ENCODE results near the gene SLC1A1. TPM values are rescaled to one million over a fixed set of nuclear protein-coding genes. Genes with fewer than 3 reads are reported as not detected.
"Not testable (repeated sequence)": the region's sequence is repeated elsewhere in the genome, so short reads cannot be mapped to it uniquely, and the experiment has no call there.

The SLC1A1 gene
- total RNA-seq, 1 donor from 2014 or later, result 2.1 TPM

- DNase-seq (no peak), ATAC-seq (no peak)
- intact Hi-C loops (cut with micrococcal nuclease), result no loop called here
These were observed 47.3 kb downstream of the SLC1A1 start for GRCh38 chr9:4537581-4537980.

GRCh38 chr9:4538107-4538506 is 47.8 kb downstream of the SLC1A1 start:
- no peak for ATAC-seq
- no peak for DNase-seq
- intact Hi-C loops (cut with micrococcal nuclease), result no loop called here

DNA sequence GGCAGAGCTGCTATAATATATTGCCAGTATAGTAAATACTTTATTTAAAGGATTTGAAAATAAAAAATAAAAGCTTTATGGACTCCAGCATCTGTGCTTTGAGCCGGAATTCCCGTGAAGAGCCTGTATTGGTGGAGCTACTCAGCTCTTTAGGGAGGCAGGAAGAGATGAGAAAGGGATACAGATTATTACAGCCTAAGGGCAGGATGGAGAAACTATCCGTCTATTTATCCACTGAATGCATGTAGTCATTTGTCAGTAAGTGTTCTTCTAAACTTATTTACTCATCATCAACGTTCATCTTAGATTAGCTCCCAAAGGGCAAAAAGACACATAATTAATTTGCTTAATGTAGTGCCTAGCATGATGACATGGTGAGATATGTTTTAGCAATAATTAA is 48.4 kb downstream of the SLC1A1 start:
- DNase-seq (no peak), ATAC-seq (no peak)
- intact Hi-C loops (cut with micrococcal nuclease), result no loop called here

- ATAC-seq (no peak), DNase-seq (no peak)
- intact Hi-C loops (cut with micrococcal nuclease), result no loop called here
These were observed 50.2 kb downstream of the SLC1A1 start for GRCh38 chr9:4540425-4540824.

DNA sequence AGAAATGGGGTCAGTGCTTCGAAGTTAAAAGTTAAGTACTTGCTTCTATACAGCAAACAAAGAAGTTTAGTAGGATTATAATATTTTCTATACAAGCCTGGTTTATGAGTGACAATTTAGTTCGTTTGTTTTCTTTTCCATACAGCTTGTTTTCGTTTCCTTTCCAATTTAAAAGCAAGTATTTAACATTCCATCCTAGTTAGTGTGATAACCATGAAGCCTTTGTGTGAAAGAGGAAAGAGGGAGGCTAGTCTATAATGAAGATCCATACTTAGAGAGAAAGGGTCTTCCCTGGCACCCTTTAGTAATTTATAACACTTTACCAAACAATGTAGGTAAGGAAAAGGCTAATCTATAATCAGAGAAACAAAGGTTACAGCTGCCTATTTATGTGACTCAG is 51.0 kb downstream of the SLC1A1 start:
- intact Hi-C loops (cut with micrococcal nuclease), result no loop called here
- no peak for ATAC-seq
- no peak for DNase-seq

GRCh38 chr9:4541856-4542255 is 51.6 kb downstream of the SLC1A1 start:
- intact Hi-C loops (cut with micrococcal nuclease), result no loop called here
- DNase-seq (no peak), ATAC-seq (no peak)

GRCh38 chr9:4544714-4545113 is 54.4 kb downstream of the SLC1A1 start:
- intact Hi-C loops (cut with micrococcal nuclease); ATAC-seq; DNase-seq: not testable (repeated sequence)

- intact Hi-C loops (cut with micrococcal nuclease), result no loop called here
- ATAC-seq, result no peak
These were observed 56.7 kb downstream of the SLC1A1 start for GRCh38 chr9:4547016-4547415.

DNA sequence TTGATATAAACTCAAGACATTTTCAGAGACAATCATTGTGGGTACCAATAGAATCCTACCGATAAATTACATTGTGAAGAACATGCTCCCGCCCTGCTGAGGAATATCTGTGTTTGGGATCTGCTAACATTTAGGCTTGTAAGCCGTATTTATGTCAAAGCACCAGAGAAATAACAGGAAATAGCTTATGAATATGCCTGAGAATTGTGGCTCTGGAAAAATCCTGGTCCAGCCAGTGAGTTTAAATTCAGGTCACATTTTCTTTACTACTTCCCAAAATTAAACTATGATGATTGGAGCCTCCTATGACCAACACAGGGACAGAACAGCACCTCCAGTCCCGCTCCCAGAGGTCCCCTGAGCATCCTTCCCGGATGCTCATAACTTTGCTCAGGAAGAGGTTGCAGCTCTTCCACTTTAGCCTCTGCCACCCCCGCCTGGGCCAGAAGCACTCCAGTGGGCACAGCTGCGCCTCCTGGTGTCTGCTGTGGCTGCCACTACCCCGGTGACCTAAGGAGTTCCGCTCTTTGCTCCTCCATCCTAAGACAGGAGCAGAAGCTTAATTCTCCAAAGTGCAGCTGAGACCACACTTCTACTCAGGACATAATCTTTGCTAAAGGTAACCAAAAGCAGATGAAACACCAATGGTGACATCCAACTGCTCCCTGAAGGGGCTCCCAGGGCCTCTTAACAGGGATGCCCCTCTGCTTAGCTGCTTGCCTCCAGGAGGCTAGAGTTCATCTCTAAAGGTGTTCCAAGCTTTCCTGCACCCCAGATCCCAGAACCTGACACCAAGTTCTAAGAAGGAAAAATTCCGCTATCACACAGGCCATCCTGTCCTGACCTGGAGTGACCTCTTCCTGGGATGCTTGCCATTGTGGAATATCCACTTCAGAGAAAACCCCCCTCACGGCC is 58.8 kb downstream of the SLC1A1 start:
- intact Hi-C loops (cut with micrococcal nuclease), result no loop called here
- DNase-seq (peak; percentile 59), ATAC-seq (peak; percentile 48)

More at GRCh38 chr9:4547016-4547415, 56.7 kb downstream of the SLC1A1 start:
- DNase-seq, result no peak

GRCh38 chr9:4549751-4550295 is 59.6 kb downstream of the SLC1A1 start:
- intact Hi-C loops (cut with micrococcal nuclease), result no loop called here
- ATAC-seq, result no peak

GRCh38 chr9:4550777-4551484 is 60.7 kb downstream of the SLC1A1 start:
- no peak for ATAC-seq
- DNase-seq, result no peak
- intact Hi-C loops (cut with micrococcal nuclease), result no loop called here

More at GRCh38 chr9:4549751-4550295, 59.6 kb downstream of the SLC1A1 start:
- no peak for DNase-seq

DNA sequence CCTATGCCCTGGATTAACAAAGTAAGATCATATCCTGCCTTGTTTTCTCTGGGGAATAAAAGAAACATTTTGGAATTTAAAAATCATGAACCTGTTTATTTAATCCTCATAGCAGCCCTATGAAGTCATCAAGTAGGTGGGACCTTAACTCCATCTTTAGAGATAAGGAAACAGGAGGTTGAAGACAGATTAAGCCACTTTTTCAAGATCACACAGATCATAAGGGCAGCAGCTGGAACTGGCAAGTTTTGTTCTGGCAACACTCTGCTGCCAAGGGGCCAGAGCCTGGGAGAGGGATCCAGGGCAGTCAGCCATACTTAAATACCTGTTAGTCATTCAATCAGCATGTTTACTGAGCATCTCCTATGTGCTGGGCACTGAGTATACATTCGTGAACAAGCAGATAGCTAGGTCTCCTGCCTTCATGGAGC is 63.7 kb downstream of the SLC1A1 start:
- intact Hi-C loops (cut with micrococcal nuclease), result no loop called here
- ATAC-seq (peak; percentile 60), DNase-seq (no peak)

- intact Hi-C loops (cut with micrococcal nuclease), result no loop called here
- peak; percentile 26 for ATAC-seq
- DNase-seq, result no peak
These were observed 65.0 kb downstream of the SLC1A1 start for GRCh38 chr9:4555236-4555635.

- ATAC-seq (peak; percentile 93), DNase-seq (no peak)
These were observed 68.2 kb downstream of the SLC1A1 start for GRCh38 chr9:4558371-4558998.

DNA sequence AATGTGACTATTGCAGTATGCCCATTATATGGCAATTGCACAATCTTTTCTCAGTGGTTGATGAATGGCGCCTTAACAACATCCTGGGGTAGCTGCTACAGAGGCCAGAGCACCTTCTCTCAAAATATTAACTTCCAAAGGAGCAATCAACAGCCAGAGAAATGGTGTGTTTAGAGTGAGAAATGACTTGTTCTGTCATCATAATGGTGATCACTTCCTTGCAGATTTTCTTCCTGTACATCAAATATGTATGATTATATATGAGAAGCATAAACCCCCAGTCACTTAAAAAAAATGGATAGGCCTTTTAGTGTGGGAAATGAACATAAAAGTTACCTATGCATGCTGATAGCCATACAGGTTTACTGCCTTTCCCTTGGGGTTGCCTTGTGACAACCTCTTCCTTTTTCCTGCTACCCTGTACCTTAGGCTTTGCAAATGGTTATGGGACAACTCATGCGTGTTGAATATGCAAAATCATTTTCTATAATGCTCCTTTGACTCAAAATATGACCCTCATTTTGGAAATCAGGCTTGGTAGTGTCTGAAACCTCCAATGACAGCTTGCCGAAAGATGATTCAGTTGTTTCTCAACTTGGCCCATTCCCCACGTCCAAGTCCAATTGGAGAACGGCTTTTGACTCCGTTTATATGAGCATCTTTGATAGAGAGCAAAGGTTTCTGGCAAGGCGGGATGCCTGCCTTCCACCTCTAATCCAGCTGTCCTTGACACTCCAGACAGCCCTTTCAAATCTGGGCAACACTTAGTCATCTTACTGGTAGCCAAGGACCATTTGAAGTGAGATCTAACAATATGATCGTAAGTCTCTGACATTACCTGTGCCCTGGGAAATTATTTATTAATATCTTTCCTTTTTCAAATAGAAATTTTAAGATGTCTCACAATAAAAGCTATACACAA is 69.3 kb downstream of the SLC1A1 start:
- intact Hi-C loops (cut with micrococcal nuclease), result no loop called here
- no peak for DNase-seq
- peak; percentile 46 for ATAC-seq

More at GRCh38 chr9:4558371-4558998, 68.2 kb downstream of the SLC1A1 start:
- intact Hi-C loops (cut with micrococcal nuclease), result no loop called here

- DNase-seq (no peak), ATAC-seq (no peak)
- intact Hi-C loops (cut with micrococcal nuclease), result no loop called here
These were observed 72.8 kb downstream of the SLC1A1 start for GRCh38 chr9:4563105-4563504.

DNA sequence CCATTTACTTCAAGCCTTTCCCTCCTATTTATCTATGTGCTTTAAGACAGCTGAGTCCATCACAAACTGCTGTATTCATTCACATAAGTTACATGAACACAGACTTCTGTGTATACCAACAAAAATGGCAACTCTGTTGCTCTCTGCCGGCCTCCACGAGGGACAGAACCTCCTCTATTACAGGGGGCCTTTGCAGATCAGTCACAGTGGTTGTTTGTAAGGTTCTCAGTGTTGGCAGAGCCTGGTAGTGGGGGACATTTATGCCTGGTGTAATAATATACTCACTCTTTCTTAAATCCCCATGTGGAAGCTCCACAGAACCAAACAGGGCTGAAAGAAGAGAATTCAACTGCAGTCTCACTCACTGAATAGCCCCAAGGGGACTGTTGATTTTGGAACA is 76.5 kb downstream of the SLC1A1 start:
- intact Hi-C loops (cut with micrococcal nuclease), result no loop called here
- DNase-seq (no peak), ATAC-seq (no peak)

- ATAC-seq (no peak), DNase-seq (no peak)
- intact Hi-C loops (cut with micrococcal nuclease), result no loop called here
These were observed 77.3 kb downstream of the SLC1A1 start for GRCh38 chr9:4567601-4568000.

DNA sequence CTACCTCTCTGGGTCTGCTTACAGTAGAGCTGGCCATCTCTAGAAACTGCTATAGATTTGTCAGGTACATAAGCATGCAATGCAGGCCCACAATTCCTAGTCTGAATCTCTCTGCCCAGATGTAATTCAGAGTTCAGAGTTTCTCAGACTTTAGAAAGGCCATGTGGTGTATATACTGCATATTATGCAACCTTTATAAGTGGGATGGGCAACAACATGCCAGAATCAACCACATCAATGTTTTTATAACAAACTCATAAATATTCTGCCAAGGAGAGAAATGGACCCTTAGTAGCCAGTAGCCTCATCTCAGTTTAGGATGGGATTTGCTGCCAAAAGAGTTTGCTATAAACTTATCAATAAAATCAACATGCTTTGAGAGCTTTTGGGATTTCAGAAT is 78.8 kb downstream of the SLC1A1 start:
- intact Hi-C loops (cut with micrococcal nuclease), result no loop called here
- DNase-seq, result no peak

More for the DNA sequence above, 78.8 kb downstream of the SLC1A1 start:
- ATAC-seq, result no peak

Measured in left ventricle myocardium superior (tissue), 1 donor.